Motor neuron (in vitro differentiated cells): Measurements from ENCODE around the gene CALHM6. TPM values are rescaled to one million over a fixed set of nuclear protein-coding genes. Genes with fewer than 3 reads are reported as not detected.

Source experiments
- ATAC-seq, 8 experiments: fragments of 200-7000 bp; cut with Tn5 transposase; replicated peaks in 6 of 8; 2 replicates each; pipeline ENCODE4 v1.8.0; 2021; ENCODE audit warnings: mild to moderate bottlenecking in 8 of 8, moderate library complexity in 8 of 8
- H3K27ac ChIP-seq, 2 donors: fragments of 250-450 bp; sonication (Bioruptor Pico); 2 replicates each; pipeline ENCODE4 v1.9.0; 2021; ENCODE audit warnings: antibody characterized with exemption in 2 of 2, mild to moderate bottlenecking in 2 of 2, moderate library complexity in 1 of 2
- H3K4me1 ChIP-seq, 2 donors: fragments of 250-450 bp; sonication (Bioruptor Pico); replicated peaks in 1 of 2; 2 replicates each; pipeline ENCODE4 v1.6.1; 2021; ENCODE audit warnings: antibody characterized with exemption in 2 of 2, mild to moderate bottlenecking in 2 of 2, moderate library complexity in 1 of 2
- H3K4me3 ChIP-seq, 5 donors: fragments of 250-450 bp; sonication (Bioruptor Pico); 2 replicates each; pipeline ENCODE4 v1.9.0; 2021; ENCODE audit warnings: antibody characterized with exemption in 5 of 5, mild to moderate bottlenecking in 5 of 5, moderate library complexity in 4 of 5
- WGBS, 10 experiments: fragments of 450-650 bp; shearing (Covaris generic); methylation state at CpG; one replicate each; pipeline ENCODE4 v1.0.0; 2022; 5-methylcytosine and 5-hydroxymethylcytosine counted together
- in situ Hi-C, 9 experiments: fragments of 400-800 bp; cut with MboI; loops; one replicate each; pipeline ENCODE4 v1.15.0; 2021; ENCODE audit warnings: low sequenced_read_pairs in 9 of 9, low pct_unique_long_range_greater_than_20kb in 2 of 9; ENCODE audit not compliant: unreplicated experiment in 9 of 9
- total RNA-seq, 8 experiments: library from RNA; unstranded; fragments of 300-600 nt; gene quantifications; 2 replicates each; pipeline versions ENCODE4 v1.2.3 to v1.2.4, GENCODE V29; 2022

Gene CALHM6
- total RNA-seq, 8 experiments from 2014 or later, result 0.43 to 3.4 (median 1.4) TPM; not detected in 1

GRCh38 chr6:116465246-116465645 is 4.1 kb downstream of the CALHM6 start:
- no peak overlapping the region for H3K4me3 ChIP-seq
- 56 to 93% (median 89%) methylated on average over 2 to 5 of the region's 5 CpGs; no CpG with 5 or more reads in 2 of the 10 experiments for WGBS, 10 experiments
- no peak for ATAC-seq
- in situ Hi-C loops, result no loop called here
- no peak overlapping the region for H3K27ac ChIP-seq
- peaks cover 0 to 3% of the 10 kb centered on the region in 2 donors for H3K4me1 ChIP-seq

- WGBS, 10 experiments, result 80 to 100% (median 100%) methylated on average over 1 of the region's 1 CpG; no CpG with 5 or more reads in 3 of the 10 experiments
- ATAC-seq, result no peak
- Histone ChIP-seq H3K4me1 (peaks cover 0 to 3% of the 10 kb centered on the region in 2 donors), H3K4me3 (no peak overlapping the region), H3K27ac (no peak overlapping the region)
- in situ Hi-C loops, result no loop called here
Observed at GRCh38 chr6:116467096-116467495, 5.9 kb downstream of the CALHM6 start.

- ATAC-seq, result no peak
- H3K27ac ChIP-seq, result no peak overlapping the region
- H3K4me1 ChIP-seq, result peaks cover 0 to 2% of the 10 kb centered on the region in 2 donors
- in situ Hi-C loops, result no loop called here
- H3K4me3 ChIP-seq, result no peak overlapping the region
Observed at GRCh38 chr6:116467514-116467913, 6.3 kb downstream of the CALHM6 start.

- H3K4me3 ChIP-seq, result no peak overlapping the region
- ATAC-seq, result no peak
- 0 to 100% (median 68%) methylated on average over 1 of the region's 1 CpG; no CpG with 5 or more reads in 4 of the 10 experiments for WGBS, 10 experiments
- in situ Hi-C loops, result no loop called here
- H3K4me1 ChIP-seq, result no peaks in the 10 kb centered on the region
- no peak overlapping the region for H3K27ac ChIP-seq
Observed at GRCh38 chr6:116468293-116468692, 7.1 kb downstream of the CALHM6 start.

- Histone ChIP-seq H3K27ac (no peak overlapping the region), H3K4me3 (no peak overlapping the region), H3K4me1 (no peaks in the 10 kb centered on the region)
- 78 to 100% (median 100%) methylated on average over 1 of the region's 1 CpG; no CpG with 5 or more reads in 3 of the 10 experiments for WGBS, 10 experiments
- ATAC-seq, result no peak
- in situ Hi-C loops, result no loop called here
Observed at GRCh38 chr6:116471531-116471930, 10.4 kb downstream of the CALHM6 start.

GRCh38 chr6:116472706-116473105 is 11.5 kb downstream of the CALHM6 start:
- Histone ChIP-seq H3K4me3 (no peak overlapping the region), H3K4me1 (no peaks in the 10 kb centered on the region), H3K27ac (no peak overlapping the region)
- ATAC-seq, result no peak
- WGBS, 10 experiments, result 43 to 100% (median 92%) methylated on average over 1 to 3 of the region's 3 CpGs; no CpG with 5 or more reads in 6 of the 10 experiments
- in situ Hi-C loops, result no loop called here

GRCh38 chr6:116475141-116475540 is 14.0 kb downstream of the CALHM6 start:
- ATAC-seq, result no peak
- H3K27ac ChIP-seq, result no peak overlapping the region
- H3K4me3 ChIP-seq, result no peak overlapping the region
- in situ Hi-C loops, result no loop called here
- 40 to 100% (median 75%) methylated on average over 1 of the region's 1 CpG; no CpG with 5 or more reads in 3 of the 10 experiments for WGBS, 10 experiments
- H3K4me1 ChIP-seq, result no peaks in the 10 kb centered on the region

GRCh38 chr6:116476002-116476678 is 15.0 kb downstream of the CALHM6 start:
- no peak for ATAC-seq
- WGBS, 10 experiments, result 0 to 100% (median 90%) methylated on average over 1 to 4 of the region's 5 CpGs
- in situ Hi-C loops, result no loop called here
- Histone ChIP-seq H3K27ac (no peak overlapping the region), H3K4me1 (no peaks in the 10 kb centered on the region), H3K4me3 (no peak overlapping the region)

GRCh38 chr6:116482780-116483179 is 21.6 kb downstream of the CALHM6 start:
- H3K4me3 ChIP-seq, result no peak overlapping the region
- ATAC-seq, result no peak
- no peak overlapping the region for H3K27ac ChIP-seq
- in situ Hi-C loops, result no loop called here
- WGBS, 10 experiments, result 13 to 88% (median 67%) methylated on average over 1 of the region's 1 CpG; no CpG with 5 or more reads in 4 of the 10 experiments
- no peaks in the 10 kb centered on the region for H3K4me1 ChIP-seq

GRCh38 chr6:116483616-116484015 is 22.4 kb downstream of the CALHM6 start:
- no peaks in the 10 kb centered on the region for H3K4me1 ChIP-seq
- in situ Hi-C loops, result no loop called here
- no peak overlapping the region for H3K4me3 ChIP-seq
- WGBS, 10 experiments, result 29 to 92% (median 73%) methylated on average over 1 to 2 of the region's 2 CpGs; no CpG with 5 or more reads in 2 of the 10 experiments
- no peak for ATAC-seq
- no peak overlapping the region for H3K27ac ChIP-seq

GRCh38 chr6:116485559-116486184 is 24.5 kb downstream of the CALHM6 start:
- 0 to 100% (median 64%) methylated on average over 1 to 4 of the region's 5 CpGs for WGBS, 10 experiments
- Histone ChIP-seq H3K4me1 (no peaks in the 10 kb centered on the region), H3K4me3 (no peak overlapping the region), H3K27ac (no peak overlapping the region)
- peak in 3 of 8 experiments; percentile 37 to 95 (median 66) for ATAC-seq
- in situ Hi-C loops, result no loop called here

- no peak overlapping the region for H3K4me3 ChIP-seq
- no peak overlapping the region for H3K27ac ChIP-seq
- WGBS, 10 experiments, result 0 to 90% (median 40%) methylated on average over 1 of the region's 1 CpG; no CpG with 5 or more reads in 3 of the 10 experiments
- peaks cover 1 to 2% of the 10 kb centered on the region in 2 donors for H3K4me1 ChIP-seq
- no peak for ATAC-seq
- in situ Hi-C loops, result no loop called here
Observed at GRCh38 chr6:116491610-116492330, 30.6 kb downstream of the CALHM6 start.

GRCh38 chr6:116492331-116493067 is 31.3 kb downstream of the CALHM6 start:
- in situ Hi-C loops, result no loop called here
- ATAC-seq, result no peak

More at GRCh38 chr6:116492331-116493067, 31.3 kb downstream of the CALHM6 start:
- H3K4me1 ChIP-seq, result peaks cover 3 to 10% of the 10 kb centered on the region in 2 donors
- H3K27ac ChIP-seq, result no peak overlapping the region
- no peak overlapping the region for H3K4me3 ChIP-seq
- WGBS, 10 experiments, result 23 to 82% (median 61%) methylated on average over 2 to 6 of the region's 6 CpGs
